Urinary bladder (tissue), 4 donors: Measurements from ENCODE around the gene ENTPD1. TPM values are rescaled to one million over a fixed set of nuclear protein-coding genes. Genes with fewer than 3 reads are reported as not detected.
"Not testable (repeated sequence)": the region's sequence is repeated elsewhere in the genome, so short reads cannot be mapped to it uniquely, and the experiment has no call there.

Source experiments
- DNase-seq: peaks from one replicate; pipeline ENCODE4 v3.0.0-alpha.2; 2015; ENCODE audit errors: extremely low spot score
- H3K27ac ChIP-seq: one replicate; pipeline ENCODE4 v1.5.1; 2013; ENCODE audit warnings: low read depth, mild to moderate bottlenecking, moderate library complexity
- H3K36me3 ChIP-seq: one replicate; pipeline ENCODE4 v1.6.1; 2013; ENCODE audit warnings: mild to moderate bottlenecking, moderate library complexity; ENCODE audit not compliant: insufficient read depth
- H3K4me1 ChIP-seq: one replicate; pipeline ENCODE4 v1.6.1; 2013; ENCODE audit warnings: mild to moderate bottlenecking, moderate library complexity; ENCODE audit not compliant: insufficient read depth
- H3K4me3 ChIP-seq: one replicate; pipeline ENCODE4 v1.5.1; 2013; ENCODE audit warnings: low read depth, low read length
- WGBS: extraction: QIAGEN DNeasy Blood & Tissue Kit; methylation state at CpG from one replicate; pipeline ENCODE4 v1.1.7; 2013; 5-methylcytosine and 5-hydroxymethylcytosine counted together
- polyA plus RNA-seq: library from polyadenylated mRNA; stranded (reverse); fragments of 200-250 nt; gene quantifications from one replicate; pipeline ENCODE4 v1.2.3, GENCODE V29; 2013
- total RNA-seq: library from RNA; depleted of rRNA; stranded (reverse); fragments of >200 nt; gene quantifications from one replicate; pipeline ENCODE4 v1.2.3, GENCODE V29; 2014
- donor health status: healthy with polysubstance abuse.
- donor health status: healthy.

ENTPD1 gene
- total and polyA plus RNA-seq, 2 donors, result 53.8 to 85.3 TPM

GRCh38 chr10:95864906-95865813 is 109.2 kb downstream of the ENTPD1 start:
- WGBS, result 33% methylated on average over 7 of the region's 7 CpGs
- H3K4me3 ChIP-seq, result no peak overlapping the region
- DNase-seq, result no peak
- H3K4me1 ChIP-seq, result no peaks in the 10 kb centered on the region
- no peaks in the 10 kb centered on the region for H3K36me3 ChIP-seq
- H3K27ac ChIP-seq, result no peak overlapping the region

- no peak for DNase-seq
- Histone ChIP-seq H3K36me3 (peaks cover 2% of the 10 kb centered on the region), H3K27ac (no peak overlapping the region), H3K4me3 (no peak overlapping the region), H3K4me1 (no peaks in the 10 kb centered on the region)
- WGBS, result 81% methylated on average over 6 of the region's 6 CpGs
Measured at GRCh38 chr10:95865814-95866466, 110.0 kb downstream of the ENTPD1 start.

- no peak overlapping the region for H3K27ac ChIP-seq
- no peak overlapping the region for H3K4me3 ChIP-seq
- DNase-seq, result no peak
- no peaks in the 10 kb centered on the region for H3K4me1 ChIP-seq
- WGBS, result 76% methylated on average over 2 of the region's 2 CpGs
- H3K36me3 ChIP-seq, result peaks cover 2% of the 10 kb centered on the region
Measured at GRCh38 chr10:95866467-95866842, 110.5 kb downstream of the ENTPD1 start.

GRCh38 chr10:95867866-95868265 is 111.9 kb downstream of the ENTPD1 start:
- peaks cover 2% of the 10 kb centered on the region for H3K36me3 ChIP-seq
- WGBS, result 92% methylated on average over 4 of the region's 4 CpGs
- no peak for DNase-seq
- H3K4me3 ChIP-seq, result no peak overlapping the region
- H3K27ac ChIP-seq, result no peak overlapping the region
- H3K4me1 ChIP-seq, result no peaks in the 10 kb centered on the region

- Histone ChIP-seq H3K4me1 (no peaks in the 10 kb centered on the region), H3K4me3 (no peak overlapping the region), H3K36me3 (peaks cover 2% of the 10 kb centered on the region), H3K27ac (no peak overlapping the region)
- WGBS, result 96% methylated on average over 2 of the region's 2 CpGs
- DNase-seq, result no peak
Measured at GRCh38 chr10:95872158-95872711, 116.3 kb downstream of the ENTPD1 start.

GRCh38 chr10:95873139-95873538 is 117.2 kb downstream of the ENTPD1 start:
- DNase-seq, result no peak
- Histone ChIP-seq H3K4me1 (no peaks in the 10 kb centered on the region), H3K36me3 (peaks cover 2% of the 10 kb centered on the region), H3K4me3 (no peak overlapping the region), H3K27ac (no peak overlapping the region)
- 95% methylated on average over 2 of the region's 2 CpGs for WGBS

- H3K36me3 ChIP-seq, result peaks cover 2% of the 10 kb centered on the region
- no peak overlapping the region for H3K27ac ChIP-seq
- H3K4me3 ChIP-seq, result no peak overlapping the region
- no peaks in the 10 kb centered on the region for H3K4me1 ChIP-seq
- WGBS, result 93% methylated on average over 4 of the region's 4 CpGs
- DNase-seq, result no peak
Measured at GRCh38 chr10:95873651-95874050, 117.7 kb downstream of the ENTPD1 start.

GRCh38 chr10:95874783-95875182 is 118.8 kb downstream of the ENTPD1 start:
- DNase-seq, H3K36me3 ChIP-seq, H3K4me1 ChIP-seq, H3K4me3 ChIP-seq, H3K27ac ChIP-seq: not testable (repeated sequence)

- 98% methylated on average over 1 of the region's 1 CpG for WGBS
- Histone ChIP-seq H3K27ac (no peak overlapping the region), H3K36me3 (no peaks in the 10 kb centered on the region), H3K4me1 (no peaks in the 10 kb centered on the region), H3K4me3 (no peak overlapping the region)
- DNase-seq, result no peak
Measured at GRCh38 chr10:95876756-95877155, 120.8 kb downstream of the ENTPD1 start.

- H3K4me3 ChIP-seq, result no peak overlapping the region
- H3K36me3 ChIP-seq, result no peaks in the 10 kb centered on the region
- no peak for DNase-seq
- H3K27ac ChIP-seq, result no peak overlapping the region
- H3K4me1 ChIP-seq, result no peaks in the 10 kb centered on the region
Measured at GRCh38 chr10:95877881-95878280, 121.9 kb downstream of the ENTPD1 start.

GRCh38 chr10:95880704-95881103 is 124.7 kb downstream of the ENTPD1 start:
- Histone ChIP-seq H3K27ac (no peak overlapping the region), H3K4me3 (no peak overlapping the region), H3K4me1 (no peaks in the 10 kb centered on the region), H3K36me3 (no peaks in the 10 kb centered on the region)
- no peak for DNase-seq
- 43% methylated on average over 2 of the region's 2 CpGs for WGBS

GRCh38 chr10:95881316-95881715 is 125.4 kb downstream of the ENTPD1 start:
- DNase-seq, result peak; percentile 7
- no peak overlapping the region for H3K27ac ChIP-seq
- H3K36me3 ChIP-seq, result no peaks in the 10 kb centered on the region
- no peak overlapping the region for H3K4me3 ChIP-seq
- H3K4me1 ChIP-seq, result no peaks in the 10 kb centered on the region

- no peaks in the 10 kb centered on the region for H3K4me1 ChIP-seq
- WGBS, result 72% methylated on average over 2 of the region's 2 CpGs
- no peaks in the 10 kb centered on the region for H3K36me3 ChIP-seq
- no peak overlapping the region for H3K4me3 ChIP-seq
- no peak for DNase-seq
- no peak overlapping the region for H3K27ac ChIP-seq
Measured at GRCh38 chr10:95889830-95890229, 133.9 kb downstream of the ENTPD1 start.
